Measurements from ENCODE around the gene PPP4R1. TPM values are rescaled to one million over a fixed set of nuclear protein-coding genes. Genes with fewer than 3 reads are reported as not detected.
"Not testable (repeated sequence)": the region's sequence is repeated elsewhere in the genome, so short reads cannot be mapped to it uniquely, and the experiment has no call there.

Gene PPP4R1
- polyA plus RNA-seq, 1 donor (not counting 4 experiments of a cell fraction or from before 2014, with no cell fraction given) = 200 TPM

DNA sequence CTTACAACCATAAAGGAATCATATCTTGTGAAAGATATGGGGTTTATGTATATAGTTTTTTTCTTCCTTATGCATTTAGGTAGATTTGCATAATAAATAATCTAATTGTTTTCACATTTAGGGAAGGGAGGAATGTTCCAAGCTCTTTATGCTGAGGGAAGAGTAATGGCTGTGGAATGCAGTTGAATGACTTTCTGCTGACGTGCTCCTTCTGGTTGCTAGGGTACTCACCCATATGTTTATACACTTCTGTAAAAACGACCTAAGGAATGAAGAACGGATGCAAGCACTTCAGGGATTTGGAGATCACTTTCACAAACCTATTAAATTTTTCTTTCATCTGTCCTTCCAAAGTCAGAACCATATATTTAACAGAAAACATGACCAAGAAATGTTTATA, 29.2 kb upstream of the PPP4R1 start:
- peak overlapping the region; percentile 93 for H3K27ac ChIP-seq (ENCODE audit: control insufficient read depth, insufficient read depth, low read length)
- H3K36me3 ChIP-seq (ENCODE audit: control insufficient read depth in 2 of 2, extremely low read depth in 1 of 2, insufficient read depth in 2 of 2, low read length in 2 of 2) = no peaks in the 10 kb centered on the region
- H3K9ac ChIP-seq (ENCODE audit: control insufficient read depth, extremely low read depth, insufficient read depth, low read length) = peak overlapping the region; percentile 70
- dilution Hi-C loops (cut with MboI; ENCODE audit: extremely low pct_ligation_motif_present, low sequenced_read_pairs) = no loop called here
- no peaks in the 10 kb centered on the region for H4K20me1 ChIP-seq (ENCODE audit: control insufficient read depth, extremely low read depth, insufficient read depth, low read length)
- H3K27me3 ChIP-seq (ENCODE audit: control insufficient read depth, extremely low read depth, insufficient read depth, low read length) = no peaks in the 10 kb centered on the region
- no peaks in the 10 kb centered on the region for H3K79me2 ChIP-seq (ENCODE audit: control insufficient read depth, insufficient read depth, low read length)
- TF ChIP-seq CTCF (optimal IDR thresholded peaks at IDR 0.05 in 1 of 3, IDR thresholded peaks at IDR 0.05 in 1 of 3, conservative IDR thresholded peaks at IDR 0.05 in 1 of 3; ENCODE audit: extremely low read depth in 1 of 3, insufficient read depth in 2 of 3, low read length in 3 of 3) (no peak), EZH2 (IDR thresholded peaks at IDR 0.05; ENCODE audit: low read length) (no peak)
- no peaks in the 10 kb centered on the region for H3K9me1 ChIP-seq (ENCODE audit: control insufficient read depth, extremely low read depth, insufficient read depth, low read length)
- peaks cover 48% of the 10 kb centered on the region for H3K4me1 ChIP-seq (ENCODE audit: control insufficient read depth, extremely low read depth, insufficient read depth, low read length)
- H3K4me2 ChIP-seq (ENCODE audit: control insufficient read depth, extremely low read depth, insufficient read depth, low read depth, low read length) = peak overlapping the region; percentile 83
- peak overlapping the region in 2 of 3 experiments; percentile 25 to 31 for H3K4me3 ChIP-seq (ENCODE audit: control insufficient read depth in 2 of 3, extremely low read depth in 1 of 3, insufficient read depth in 2 of 3, low read depth in 1 of 3, low read length in 3 of 3)
- FAIRE-seq = peak; percentile 94
- peak; percentile 86 for DNase-seq (ENCODE audit: low read depth, low spot score)
- no peaks in the 10 kb centered on the region for H3K9me3 ChIP-seq (ENCODE audit: control insufficient read depth, low read depth, low read length)
- no peak overlapping the region for H2AFZ ChIP-seq (ENCODE audit: control insufficient read depth, low read length)

DNA sequence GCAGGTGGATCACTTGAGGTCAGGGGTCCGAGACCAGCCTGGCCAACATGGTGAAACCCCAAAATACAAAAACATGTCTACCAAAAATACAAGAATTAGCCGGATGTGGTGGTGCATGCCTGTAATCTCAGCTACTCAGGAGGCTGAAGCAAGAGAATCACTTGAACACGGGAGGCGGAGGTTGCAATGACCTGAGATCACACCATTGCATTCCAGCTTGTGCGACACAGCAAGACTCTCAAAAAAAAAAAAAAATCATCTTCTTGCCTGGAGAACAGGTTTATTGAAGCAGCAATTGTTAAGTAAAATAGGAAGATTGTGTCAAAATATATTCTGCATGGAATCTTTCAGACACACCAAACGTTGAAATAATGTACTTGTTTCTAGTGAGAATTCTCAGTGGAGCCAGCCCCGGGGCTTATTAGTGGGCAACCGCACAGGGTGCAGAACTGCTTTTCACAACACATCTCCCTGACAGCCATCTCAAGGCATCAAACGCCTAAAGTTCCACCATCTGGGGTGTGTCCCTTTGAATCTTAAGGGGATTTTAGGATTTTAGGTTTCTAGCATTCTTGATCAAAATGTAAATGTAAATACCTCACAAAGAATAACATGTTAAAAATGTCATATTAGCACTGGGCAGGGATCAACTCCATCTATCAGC, 28.6 kb upstream of the PPP4R1 start:
- FAIRE-seq = peak; percentile 88

DNA sequence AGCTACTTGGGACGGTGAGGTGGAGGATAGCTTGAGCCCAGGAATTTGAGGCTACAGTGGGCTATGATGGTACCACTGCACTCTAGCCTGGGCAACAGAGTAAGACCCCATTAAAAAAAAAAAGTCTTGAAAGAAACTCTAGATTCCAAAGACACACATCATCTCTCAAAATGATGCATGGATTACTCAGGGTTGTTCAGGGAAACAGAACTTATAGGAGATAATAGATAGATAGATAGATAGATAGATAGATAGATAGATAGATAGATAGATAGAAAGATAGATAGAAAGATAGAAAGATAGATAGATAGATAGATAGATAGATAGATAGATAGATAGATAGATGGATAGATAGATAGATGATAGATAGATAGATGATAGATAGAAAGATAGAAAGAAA, 26.7 kb upstream of the PPP4R1 start:
- H3K79me2 ChIP-seq (ENCODE audit: control insufficient read depth, insufficient read depth, low read length); H3K27me3 ChIP-seq (ENCODE audit: control insufficient read depth, extremely low read depth, insufficient read depth, low read length); H4K20me1 ChIP-seq (ENCODE audit: control insufficient read depth, extremely low read depth, insufficient read depth, low read length); H3K9me1 ChIP-seq (ENCODE audit: control insufficient read depth, extremely low read depth, insufficient read depth, low read length); H3K9ac ChIP-seq (ENCODE audit: control insufficient read depth, extremely low read depth, insufficient read depth, low read length); H3K4me3 ChIP-seq (ENCODE audit: control insufficient read depth in 2 of 3, extremely low read depth in 1 of 3, insufficient read depth in 2 of 3, low read depth in 1 of 3, low read length in 3 of 3); H2AFZ ChIP-seq (ENCODE audit: control insufficient read depth, low read length); H3K36me3 ChIP-seq (ENCODE audit: control insufficient read depth in 2 of 2, extremely low read depth in 1 of 2, insufficient read depth in 2 of 2, low read length in 2 of 2); H3K27ac ChIP-seq (ENCODE audit: control insufficient read depth, insufficient read depth, low read length); FAIRE-seq; DNase-seq (ENCODE audit: low read depth, low spot score); H3K4me2 ChIP-seq (ENCODE audit: control insufficient read depth, extremely low read depth, insufficient read depth, low read depth, low read length); dilution Hi-C loops (cut with MboI; ENCODE audit: extremely low pct_ligation_motif_present, low sequenced_read_pairs); H3K9me3 ChIP-seq (ENCODE audit: control insufficient read depth, low read depth, low read length): not testable (repeated sequence)
- H3K4me1 ChIP-seq (ENCODE audit: control insufficient read depth, extremely low read depth, insufficient read depth, low read length) = peaks cover 40% of the 10 kb centered on the region

More for the DNA sequence above, 28.6 kb upstream of the PPP4R1 start:
- H3K27me3 ChIP-seq (ENCODE audit: control insufficient read depth, extremely low read depth, insufficient read depth, low read length) = no peaks in the 10 kb centered on the region
- H3K27ac ChIP-seq (ENCODE audit: control insufficient read depth, insufficient read depth, low read length) = peak overlapping the region; percentile 93
- peak overlapping the region in 2 of 3 experiments; percentile 13 to 31 for H3K4me3 ChIP-seq (ENCODE audit: control insufficient read depth in 2 of 3, extremely low read depth in 1 of 3, insufficient read depth in 2 of 3, low read depth in 1 of 3, low read length in 3 of 3)
- dilution Hi-C loops (cut with MboI; ENCODE audit: extremely low pct_ligation_motif_present, low sequenced_read_pairs) = no loop called here
- H4K20me1 ChIP-seq (ENCODE audit: control insufficient read depth, extremely low read depth, insufficient read depth, low read length) = no peaks in the 10 kb centered on the region
- peak; percentile 69 for DNase-seq (ENCODE audit: low read depth, low spot score)
- no peaks in the 10 kb centered on the region for H3K9me3 ChIP-seq (ENCODE audit: control insufficient read depth, low read depth, low read length)
- no peaks in the 10 kb centered on the region for H3K9me1 ChIP-seq (ENCODE audit: control insufficient read depth, extremely low read depth, insufficient read depth, low read length)
- peak overlapping the region; percentile 70 for H3K9ac ChIP-seq (ENCODE audit: control insufficient read depth, extremely low read depth, insufficient read depth, low read length)
- TF ChIP-seq CTCF (optimal IDR thresholded peaks at IDR 0.05 in 1 of 3, IDR thresholded peaks at IDR 0.05 in 1 of 3, conservative IDR thresholded peaks at IDR 0.05 in 1 of 3; ENCODE audit: extremely low read depth in 1 of 3, insufficient read depth in 2 of 3, low read length in 3 of 3) (no peak), EZH2 (IDR thresholded peaks at IDR 0.05; ENCODE audit: low read length) (no peak)
- H2AFZ ChIP-seq (ENCODE audit: control insufficient read depth, low read length) = no peak overlapping the region
- peak overlapping the region; percentile 83 for H3K4me2 ChIP-seq (ENCODE audit: control insufficient read depth, extremely low read depth, insufficient read depth, low read depth, low read length)
- no peaks in the 10 kb centered on the region for H3K36me3 ChIP-seq (ENCODE audit: control insufficient read depth in 2 of 2, extremely low read depth in 1 of 2, insufficient read depth in 2 of 2, low read length in 2 of 2)
- no peaks in the 10 kb centered on the region for H3K79me2 ChIP-seq (ENCODE audit: control insufficient read depth, insufficient read depth, low read length)
- H3K4me1 ChIP-seq (ENCODE audit: control insufficient read depth, extremely low read depth, insufficient read depth, low read length) = peaks cover 47% of the 10 kb centered on the region

Measured in keratinocyte (primary cell).